CD4-positive, alpha-beta T cell (primary cell): ENCODE data around the gene TDRD9. TPM values are rescaled to one million over a fixed set of nuclear protein-coding genes. Genes with fewer than 3 reads are reported as not detected.

Source experiments
- ATAC-seq: fragments of 200-7000 bp; cut with Tn5 transposase; one replicate; pipeline ENCODE4 v1.10.0; 2022; ENCODE audit warnings: mild to moderate bottlenecking; ENCODE audit not compliant: poor library complexity
- CTCF ChIA-PET: fragments of 350-600 bp; sonication (Branson Sonifier 250); formaldehyde crosslinking; loops from one replicate; lab custom pipeline; 2021; ENCODE audit warnings: antibody characterized with exemption, inconsistent platforms; lab: Charles Lee
- POLR2A ChIA-PET: fragments of 350-600 bp; sonication (Branson Sonifier 250); formaldehyde crosslinking; loops from one replicate; lab custom pipeline; 2021; ENCODE audit warnings: antibody characterized with exemption, inconsistent platforms; lab: Charles Lee
- DNase-seq, 14 experiments: peaks; one replicate each; pipeline ENCODE4 v3.0.0-alpha.2; 2013 to 2020; ENCODE audit warnings: mixed read lengths in 2 of 14
- H3K27ac ChIP-seq, 2 donors: one replicate each; pipeline versions ENCODE4 v1.5.1 to v1.7.0; 2013; ENCODE audit warnings: low read length in 2 of 2, low read depth in 1 of 2, mild to moderate bottlenecking in 1 of 2
- H3K27me3 ChIP-seq, 2 experiments: 1 replicate in 1 of 2; 2 replicates in 1 of 2; pipeline versions ENCODE4 v1.6.1 to v1.7.0; 2013; ENCODE audit warnings: low read length in 2 of 2, control low read depth in 1 of 2, mild to moderate bottlenecking in 1 of 2, moderate library complexity in 1 of 2; ENCODE audit not compliant: insufficient read depth in 2 of 2, control insufficient read depth in 1 of 2
- H3K36me3 ChIP-seq: one replicate; pipeline ENCODE4 v1.6.1; 2013; ENCODE audit warnings: low read length, control low read depth; ENCODE audit not compliant: insufficient read depth
- H3K4me1 ChIP-seq: one replicate; pipeline ENCODE4 v1.6.1; 2013; ENCODE audit warnings: low read length, control low read depth; ENCODE audit not compliant: insufficient read depth
- H3K4me3 ChIP-seq: one replicate; pipeline ENCODE4 v1.5.1; 2013; ENCODE audit warnings: mild to moderate bottlenecking, low read length, moderate library complexity
- H3K9me3 ChIP-seq, 2 experiments: 1 replicate in 1 of 2; 2 replicates in 1 of 2; pipeline versions ENCODE4 v1.6.1 to v1.7.0; 2013; ENCODE audit warnings: low read length in 2 of 2, mild to moderate bottlenecking in 2 of 2, control low read depth in 1 of 2, moderate library complexity in 1 of 2; ENCODE audit not compliant: control insufficient read depth in 1 of 2, insufficient read depth in 1 of 2
- H3K27ac Mint-ChIP-seq: one replicate; pipeline ENCODE4 v1.8.0; 2020; ENCODE audit warnings: mixed read lengths
- H3K27me3 Mint-ChIP-seq: one replicate; pipeline ENCODE4 v1.8.0; 2021; ENCODE audit warnings: mixed read lengths
- H3K36me3 Mint-ChIP-seq: one replicate; pipeline ENCODE4 v1.8.0; 2021; ENCODE audit warnings: low read depth, mixed read lengths
- H3K4me1 Mint-ChIP-seq: one replicate; pipeline ENCODE4 v1.8.0; 2021; ENCODE audit warnings: low read depth, mixed read lengths
- H3K4me3 Mint-ChIP-seq: one replicate; pipeline ENCODE4 v1.8.0; 2020; ENCODE audit warnings: mild to moderate bottlenecking, mixed read lengths
- H3K9me3 Mint-ChIP-seq: one replicate; pipeline ENCODE4 v1.8.0; 2020; ENCODE audit warnings: mixed read lengths
- CTCF ChIP-seq: fragments of 200-600 bp; IDR thresholded peaks from one replicate; pipeline ENCODE4 v1.8.0; 2022; ENCODE audit warnings: antibody characterized with exemption, mild to moderate bottlenecking
- intact Hi-C, 2 experiments: fragments of 100-400 bp; cut with DNase I in 1 of 2; cut with micrococcal nuclease in 1 of 2; formaldehyde crosslinking; loops; one replicate each; pipeline versions ENCODE4 v1.15.1 to v1.9.0; 2023 to 2025; cut with DNase I, micrococcal nuclease
- total RNA-seq, 174 experiments: library from RNA in 2 of 174; stranded (reverse) in 2 of 174; gene quantifications; one replicate each; pipeline ENCODE4 v1.2.3 and lab custom pipeline; 2021 to 2026

The TDRD9 gene
- total RNA-seq, 2 experiments from 2014 or later: 0.17 to 0.27 TPM

DNA sequence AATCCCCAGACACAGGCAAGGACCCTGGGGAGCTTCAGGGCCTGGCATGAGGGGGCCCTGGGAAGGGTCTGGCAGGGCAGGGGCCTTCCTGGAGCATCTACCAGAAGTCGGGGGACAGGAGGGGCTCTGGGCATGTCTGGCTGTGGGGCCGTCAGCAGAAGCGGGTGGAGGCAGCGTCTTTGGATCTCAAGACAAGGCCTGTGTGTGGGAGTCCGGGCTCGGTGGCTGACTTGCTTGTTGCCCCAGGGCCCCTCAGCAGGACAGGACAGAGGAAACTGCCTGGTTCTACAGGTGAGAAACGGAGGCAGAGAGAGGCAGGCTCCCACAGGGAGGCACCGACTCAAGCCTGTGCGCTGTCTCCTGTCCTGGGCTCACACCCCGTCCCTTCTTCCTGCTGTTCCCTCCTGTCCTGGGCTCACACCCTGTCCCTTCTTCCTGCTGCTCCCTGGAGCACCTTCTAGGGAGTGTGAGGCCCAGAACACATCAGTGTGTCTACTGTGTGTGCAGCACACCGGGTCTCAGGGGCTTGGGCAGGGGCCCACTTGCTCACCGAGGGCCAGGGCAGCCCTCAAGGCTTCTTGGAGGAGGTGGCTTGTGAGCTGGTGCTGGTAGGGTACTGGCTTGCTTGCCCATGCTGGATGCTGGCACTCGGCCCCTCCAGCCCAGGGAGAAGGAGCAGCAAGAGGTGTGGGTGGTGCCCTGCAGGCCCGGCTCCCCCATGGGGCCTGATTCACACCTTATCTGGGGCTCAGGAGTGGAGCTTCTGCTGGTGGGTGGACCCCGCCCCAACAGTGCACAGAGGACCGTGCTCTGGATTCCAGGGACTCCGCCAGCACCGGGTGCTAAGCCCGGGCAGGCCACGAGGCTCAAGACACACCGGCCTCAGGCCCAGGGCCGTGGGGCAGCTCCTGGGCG, 172.2 kb downstream of the TDRD9 start:
- intact Hi-C loops: no loop called here
- Mint-ChIP-seq H3K27ac (no peak overlapping the region), H3K4me1 (no peaks in the 10 kb centered on the region), H3K9me3 (no peaks in the 10 kb centered on the region), H3K36me3 (no peaks in the 10 kb centered on the region), H3K4me3 (no peak overlapping the region), H3K27me3 (no peaks in the 10 kb centered on the region)
- Histone ChIP-seq H3K9me3 (peaks cover 0 to 7% of the 10 kb centered on the region in 2 experiments), H3K4me1 (no peaks in the 10 kb centered on the region), H3K36me3 (no peaks in the 10 kb centered on the region), H3K27me3 (no peaks in the 10 kb centered on the region), H3K27ac (no peak overlapping the region), H3K4me3 (no peak overlapping the region)
- DNase-seq: peak in 1 of 14 experiments; percentile 1
- TF ChIP-seq CTCF: no peak
- ChIA-PET CTCF (no interaction called here), POLR2A (no interaction called here)
- ATAC-seq: no peak

- no peak overlapping the region for H3K27ac ChIP-seq
- DNase-seq (peak in 1 of 14 experiments; percentile 0), ATAC-seq (no peak)
- intact Hi-C loops: no loop called here
- ChIA-PET CTCF (no interaction called here), POLR2A (no interaction called here)
- no peaks in the 10 kb centered on the region for H3K27me3 ChIP-seq
- Mint-ChIP-seq H3K9me3 (no peaks in the 10 kb centered on the region), H3K4me3 (no peak overlapping the region), H3K27ac (no peak overlapping the region), H3K27me3 (no peaks in the 10 kb centered on the region), H3K36me3 (no peaks in the 10 kb centered on the region), H3K4me1 (no peaks in the 10 kb centered on the region)
- H3K9me3 ChIP-seq: peaks cover 0 to 7% of the 10 kb centered on the region in 2 experiments
- H3K4me3 ChIP-seq: no peak overlapping the region
- no peaks in the 10 kb centered on the region for H3K36me3 ChIP-seq
- H3K4me1 ChIP-seq: no peaks in the 10 kb centered on the region
- no peak for TF ChIP-seq CTCF
Observed at GRCh38 chr14:104101086-104101621, 172.9 kb downstream of the TDRD9 start.

DNA sequence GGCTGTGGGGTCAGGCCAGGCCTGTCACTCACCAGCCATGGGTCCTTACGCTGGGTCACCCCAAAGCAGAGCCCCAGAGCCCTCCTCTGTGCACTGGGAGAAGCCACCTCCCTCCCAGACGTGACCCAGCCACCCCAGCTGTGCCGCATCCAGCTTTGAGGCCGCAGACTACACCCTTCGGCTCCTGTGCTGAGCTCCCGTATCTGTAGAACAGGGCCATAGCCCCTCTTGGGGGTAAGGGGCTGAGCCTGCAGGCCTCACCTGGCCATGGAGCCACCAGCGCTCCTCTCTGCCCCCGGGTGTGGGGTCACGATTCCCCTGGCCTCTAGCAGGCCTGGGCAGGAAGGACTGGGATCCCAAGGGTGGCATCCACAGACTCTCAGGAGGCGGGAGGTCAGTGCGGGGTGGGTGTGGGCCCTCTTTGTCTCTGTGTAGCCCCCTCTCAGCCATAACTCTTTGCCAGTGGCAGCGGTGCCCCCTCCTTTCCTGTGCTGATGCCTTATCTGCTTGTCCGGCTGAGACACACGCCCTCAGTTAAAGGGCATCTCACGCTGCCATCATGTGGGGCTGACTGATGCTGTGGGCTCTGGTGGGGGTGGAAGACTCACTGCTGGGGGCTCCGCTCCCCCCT, 173.5 kb downstream of the TDRD9 start:
- Histone ChIP-seq H3K4me1 (no peaks in the 10 kb centered on the region), H3K27ac (no peak overlapping the region), H3K9me3 (peaks cover 0 to 7% of the 10 kb centered on the region in 2 experiments), H3K4me3 (no peak overlapping the region), H3K36me3 (no peaks in the 10 kb centered on the region), H3K27me3 (no peaks in the 10 kb centered on the region)
- H3K4me1 Mint-ChIP-seq: no peaks in the 10 kb centered on the region
- no peak for TF ChIP-seq CTCF
- ChIA-PET POLR2A (no interaction called here), CTCF (no interaction called here)
- no peaks in the 10 kb centered on the region for H3K27me3 Mint-ChIP-seq
- no peak overlapping the region for H3K27ac Mint-ChIP-seq
- intact Hi-C loops: no loop called here
- no peaks in the 10 kb centered on the region for H3K9me3 Mint-ChIP-seq
- no peaks in the 10 kb centered on the region for H3K36me3 Mint-ChIP-seq
- no peak overlapping the region for H3K4me3 Mint-ChIP-seq
- DNase-seq (peak in 1 of 14 experiments; percentile 3), ATAC-seq (no peak)

Other genes starting within 250 kb of the TDRD9 start
- 1 to 10 TPM; 4.6 to 4.8 TPM for gene XRCC3, start 213.0 kb upstream of the TDRD9 start, total RNA-seq
- 1 to 10 TPM; 2.6 to 3.0 TPM for gene ZFYVE21, start 212.6 kb upstream of the TDRD9 start, total RNA-seq
- 10 to 100 TPM; 14.3 to 14.4 TPM for gene PPP1R13B, start 80.9 kb upstream of the TDRD9 start, total RNA-seq
- not detected for gene RD3L, start 14.1 kb downstream of the TDRD9 start, total RNA-seq
- not detected for gene ASPG, start 157.2 kb downstream of the TDRD9 start, total RNA-seq
- under 1 TPM; 0.25 to 0.31 TPM for gene KIF26A, start 210.1 kb downstream of the TDRD9 start, total RNA-seq